ENCODE data around the gene SLC30A2.

The SLC30A2 gene

DNA sequence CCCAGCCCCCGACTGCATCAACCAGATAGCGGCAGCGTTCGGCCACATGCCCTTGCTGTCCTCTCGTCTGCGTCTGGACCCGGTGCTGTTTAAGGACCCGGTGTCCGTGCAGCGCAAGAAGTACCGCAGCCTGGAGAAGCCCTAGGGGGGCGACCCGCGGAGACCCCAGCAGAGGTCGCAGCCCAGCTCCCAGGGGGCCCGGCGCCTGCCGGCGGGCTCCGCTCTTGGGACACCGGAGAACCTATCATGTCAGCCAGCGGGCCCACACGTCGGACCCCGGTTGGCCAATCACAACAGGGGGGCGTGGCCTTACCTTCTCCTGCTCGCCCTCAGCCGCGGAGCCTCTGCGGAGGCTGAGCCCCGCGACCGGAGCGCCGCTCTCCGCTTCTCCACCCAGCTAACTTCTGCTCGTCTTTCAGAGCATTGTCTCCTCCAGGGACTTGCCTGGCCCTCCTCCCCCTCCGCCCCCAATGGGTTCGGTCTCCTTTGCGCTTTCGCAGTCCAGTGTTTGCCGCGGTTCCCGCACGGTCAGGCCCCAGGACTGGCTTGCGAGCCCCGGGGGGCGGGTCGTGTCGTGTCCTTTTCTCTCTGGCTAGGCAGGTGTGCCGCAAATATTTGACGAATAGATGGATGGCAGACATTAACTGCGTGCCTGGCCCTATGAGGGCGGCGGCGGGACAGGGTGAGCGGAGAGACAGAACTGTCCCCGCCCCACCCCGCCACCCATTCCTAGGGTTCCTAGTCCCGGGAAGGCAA lies 10.5 kb downstream of the SLC30A2 start (continued):
- TF ChIP-seq, protein P1, sequence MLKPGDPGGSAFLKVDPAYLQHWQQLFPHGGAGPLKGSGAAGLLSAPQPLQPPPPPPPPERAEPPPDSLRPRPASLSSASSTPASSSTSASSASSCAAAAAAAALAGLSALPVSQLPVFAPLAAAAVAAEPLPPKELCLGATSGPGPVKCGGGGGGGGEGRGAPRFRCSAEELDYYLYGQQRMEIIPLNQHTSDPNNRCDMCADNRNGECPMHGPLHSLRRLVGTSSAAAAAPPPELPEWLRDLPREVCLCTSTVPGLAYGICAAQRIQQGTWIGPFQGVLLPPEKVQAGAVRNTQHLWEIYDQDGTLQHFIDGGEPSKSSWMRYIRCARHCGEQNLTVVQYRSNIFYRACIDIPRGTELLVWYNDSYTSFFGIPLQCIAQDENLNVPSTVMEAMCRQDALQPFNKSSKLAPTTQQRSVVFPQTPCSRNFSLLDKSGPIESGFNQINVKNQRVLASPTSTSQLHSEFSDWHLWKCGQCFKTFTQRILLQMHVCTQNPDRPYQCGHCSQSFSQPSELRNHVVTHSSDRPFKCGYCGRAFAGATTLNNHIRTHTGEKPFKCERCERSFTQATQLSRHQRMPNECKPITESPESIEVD (tag by site-specific recombination; IDR thresholded peaks at IDR 0.05), result no peak
- TF ChIP-seq ZNF558 (tag by site-specific recombination; IDR thresholded peaks at IDR 0.05) (no peak), ZNF341 (tag by site-specific recombination; IDR thresholded peaks at IDR 0.05; ENCODE audit: low read depth) (no peak), ZNF707 (tag by site-specific recombination; IDR thresholded peaks at IDR 0.05) (no peak), ZSCAN18 (tag by site-specific recombination; IDR thresholded peaks at IDR 0.05) (no peak), ZNF776 (tag by site-specific recombination; IDR thresholded peaks at IDR 0.05; ENCODE audit: borderline replicate concordance) (no peak), GLI2 (tag by site-specific recombination; IDR thresholded peaks at IDR 0.05; ENCODE audit: borderline replicate concordance, low read depth) (no peak), ZNF211 (tag by site-specific recombination; IDR thresholded peaks at IDR 0.05; ENCODE audit: low read depth) (no peak), ZNF626 (tag by site-specific recombination; IDR thresholded peaks at IDR 0.05) (no peak), ZFP41 (tag by site-specific recombination; IDR thresholded peaks at IDR 0.05; ENCODE audit: borderline replicate concordance) (no peak), ZNF768 (tag by site-specific recombination; IDR thresholded peaks at IDR 0.05) (no peak), ZNF791 (tag by site-specific recombination; IDR thresholded peaks at IDR 0.05) (no peak), ZNF292 (tag by site-specific recombination; IDR thresholded peaks at IDR 0.05; ENCODE audit: borderline replicate concordance, low read depth) (no peak), ZNF214 (tag by site-specific recombination; IDR thresholded peaks at IDR 0.05; ENCODE audit: borderline replicate concordance) (no peak), ZNF24 (tag by site-specific recombination; IDR thresholded peaks at IDR 0.05) (0 out of 2 replicates have a peak, but pooled peaks have one; percentile 11), ZNF112 (tag by site-specific recombination; IDR thresholded peaks at IDR 0.05) (no peak), GFI1B (tag by site-specific recombination; IDR thresholded peaks at IDR 0.05) (no peak), ZNF354C (tag by site-specific recombination; IDR thresholded peaks at IDR 0.05; ENCODE audit: borderline replicate concordance, low read depth) (no peak), ZNF48 (tag by site-specific recombination; IDR thresholded peaks at IDR 0.05) (no peak), ZNF544 (tag by site-specific recombination; IDR thresholded peaks at IDR 0.05) (no peak), ZNF239 (tag by site-specific recombination; IDR thresholded peaks at IDR 0.05) (no peak), ZNF837 (tag by site-specific recombination; IDR thresholded peaks at IDR 0.05) (no peak), ZNF114 (tag by site-specific recombination; IDR thresholded peaks at IDR 0.05) (no peak), SP2 (tag by site-specific recombination; IDR thresholded peaks at IDR 0.05) (peak; percentile 80), ZNF629 (tag by site-specific recombination; IDR thresholded peaks at IDR 0.05) (0 out of 2 replicates have a peak, but pooled peaks have one; percentile 34), WT1 (tag by site-specific recombination; IDR thresholded peaks at IDR 0.05) (no peak; the same call in 1 of the 2 replicates), PRDM1 (tag by site-specific recombination; IDR thresholded peaks at IDR 0.05) (no peak), ZBTB8A (tag by site-specific recombination; IDR thresholded peaks at IDR 0.05) (peak; percentile 99)
- TF ChIP-seq, protein P2, sequence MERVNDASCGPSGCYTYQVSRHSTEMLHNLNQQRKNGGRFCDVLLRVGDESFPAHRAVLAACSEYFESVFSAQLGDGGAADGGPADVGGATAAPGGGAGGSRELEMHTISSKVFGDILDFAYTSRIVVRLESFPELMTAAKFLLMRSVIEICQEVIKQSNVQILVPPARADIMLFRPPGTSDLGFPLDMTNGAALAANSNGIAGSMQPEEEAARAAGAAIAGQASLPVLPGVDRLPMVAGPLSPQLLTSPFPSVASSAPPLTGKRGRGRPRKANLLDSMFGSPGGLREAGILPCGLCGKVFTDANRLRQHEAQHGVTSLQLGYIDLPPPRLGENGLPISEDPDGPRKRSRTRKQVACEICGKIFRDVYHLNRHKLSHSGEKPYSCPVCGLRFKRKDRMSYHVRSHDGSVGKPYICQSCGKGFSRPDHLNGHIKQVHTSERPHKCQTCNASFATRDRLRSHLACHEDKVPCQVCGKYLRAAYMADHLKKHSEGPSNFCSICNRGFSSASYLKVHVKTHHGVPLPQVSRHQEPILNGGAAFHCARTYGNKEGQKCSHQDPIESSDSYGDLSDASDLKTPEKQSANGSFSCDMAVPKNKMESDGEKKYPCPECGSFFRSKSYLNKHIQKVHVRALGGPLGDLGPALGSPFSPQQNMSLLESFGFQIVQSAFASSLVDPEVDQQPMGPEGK (tag by site-specific recombination; IDR thresholded peaks at IDR 0.05), result peak; percentile 76
- TF ChIP-seq, protein P3, sequence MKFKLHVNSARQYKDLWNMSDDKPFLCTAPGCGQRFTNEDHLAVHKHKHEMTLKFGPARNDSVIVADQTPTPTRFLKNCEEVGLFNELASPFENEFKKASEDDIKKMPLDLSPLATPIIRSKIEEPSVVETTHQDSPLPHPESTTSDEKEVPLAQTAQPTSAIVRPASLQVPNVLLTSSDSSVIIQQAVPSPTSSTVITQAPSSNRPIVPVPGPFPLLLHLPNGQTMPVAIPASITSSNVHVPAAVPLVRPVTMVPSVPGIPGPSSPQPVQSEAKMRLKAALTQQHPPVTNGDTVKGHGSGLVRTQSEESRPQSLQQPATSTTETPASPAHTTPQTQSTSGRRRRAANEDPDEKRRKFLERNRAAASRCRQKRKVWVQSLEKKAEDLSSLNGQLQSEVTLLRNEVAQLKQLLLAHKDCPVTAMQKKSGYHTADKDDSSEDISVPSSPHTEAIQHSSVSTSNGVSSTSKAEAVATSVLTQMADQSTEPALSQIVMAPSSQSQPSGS (tag by site-specific recombination; IDR thresholded peaks at IDR 0.05; ENCODE audit: low read depth), result no peak
- TF ChIP-seq, protein P4, sequence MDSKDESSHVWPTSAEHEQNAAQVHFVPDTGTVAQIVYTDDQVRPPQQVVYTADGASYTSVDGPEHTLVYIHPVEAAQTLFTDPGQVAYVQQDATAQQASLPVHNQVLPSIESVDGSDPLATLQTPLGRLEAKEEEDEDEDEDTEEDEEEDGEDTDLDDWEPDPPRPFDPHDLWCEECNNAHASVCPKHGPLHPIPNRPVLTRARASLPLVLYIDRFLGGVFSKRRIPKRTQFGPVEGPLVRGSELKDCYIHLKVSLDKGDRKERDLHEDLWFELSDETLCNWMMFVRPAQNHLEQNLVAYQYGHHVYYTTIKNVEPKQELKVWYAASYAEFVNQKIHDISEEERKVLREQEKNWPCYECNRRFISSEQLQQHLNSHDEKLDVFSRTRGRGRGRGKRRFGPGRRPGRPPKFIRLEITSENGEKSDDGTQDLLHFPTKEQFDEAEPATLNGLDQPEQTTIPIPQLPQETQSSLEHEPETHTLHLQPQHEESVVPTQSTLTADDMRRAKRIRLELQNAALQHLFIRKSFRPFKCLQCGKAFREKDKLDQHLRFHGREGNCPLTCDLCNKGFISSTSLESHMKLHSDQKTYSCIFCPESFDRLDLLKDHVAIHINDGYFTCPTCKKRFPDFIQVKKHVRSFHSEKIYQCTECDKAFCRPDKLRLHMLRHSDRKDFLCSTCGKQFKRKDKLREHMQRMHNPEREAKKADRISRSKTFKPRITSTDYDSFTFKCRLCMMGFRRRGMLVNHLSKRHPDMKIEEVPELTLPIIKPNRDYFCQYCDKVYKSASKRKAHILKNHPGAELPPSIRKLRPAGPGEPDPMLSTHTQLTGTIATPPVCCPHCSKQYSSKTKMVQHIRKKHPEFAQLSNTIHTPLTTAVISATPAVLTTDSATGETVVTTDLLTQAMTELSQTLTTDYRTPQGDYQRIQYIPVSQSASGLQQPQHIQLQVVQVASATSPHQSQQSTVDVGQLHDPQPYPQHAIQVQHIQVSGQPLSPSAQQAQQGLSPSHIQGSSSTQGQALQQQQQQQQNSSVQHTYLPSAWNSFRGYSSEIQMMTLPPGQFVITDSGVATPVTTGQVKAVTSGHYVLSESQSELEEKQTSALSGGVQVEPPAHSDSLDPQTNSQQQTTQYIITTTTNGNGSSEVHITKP (tag by site-specific recombination; IDR thresholded peaks at IDR 0.05), result no peak
